H7 (cell line): ENCODE results near the gene TOB2. TPM values are rescaled to one million over a fixed set of nuclear protein-coding genes. Genes with fewer than 3 reads are reported as not detected.
"Not testable (repeated sequence)": the region's sequence is repeated elsewhere in the genome, so short reads cannot be mapped to it uniquely, and the experiment has no call there.

Experiments used
- DNase-seq: peaks from one replicate; pipeline ENCODE4 v3.0.0; 2012
- H3K27me3 ChIP-seq: 2 replicates; pipeline ENCODE4 v1.6.0; 2011; ENCODE audit warnings: mild to moderate bottlenecking, low read length; ENCODE audit not compliant: control insufficient read depth, insufficient read depth
- H3K36me3 ChIP-seq: replicated peaks from 2 replicates; pipeline ENCODE4 v1.5.1; 2011; ENCODE audit warnings: low read length; ENCODE audit not compliant: control insufficient read depth, insufficient read depth
- H3K4me3 ChIP-seq: 2 replicates; pipeline ENCODE4 v1.5.1; 2011; ENCODE audit warnings: low read depth, mild to moderate bottlenecking, control low read depth, low read length, moderate library complexity; ENCODE audit not compliant: insufficient read depth
- total RNA-seq: library from RNA; depleted of rRNA; stranded (reverse); fragments of >200 nt; shearing (Covaris generic); gene quantifications from 2 replicates; pipeline ENCODE4 v1.2.3, GENCODE V29; 2014

Gene TOB2
- total RNA-seq, 1 experiment from 2014 or later = 31.7 TPM

GRCh38 chr22:41425660-41426365 is 20.8 kb downstream of the TOB2 start:
- Histone ChIP-seq H3K36me3 (no peaks in the 10 kb centered on the region), H3K4me3 (no peak overlapping the region), H3K27me3 (no peaks in the 10 kb centered on the region)
- DNase-seq = peak; percentile 14

GRCh38 chr22:41418717-41419116 is 27.9 kb downstream of the TOB2 start:
- H3K36me3 ChIP-seq = no peaks in the 10 kb centered on the region
- no peaks in the 10 kb centered on the region for H3K27me3 ChIP-seq
- no peak for DNase-seq
- H3K4me3 ChIP-seq = no peak overlapping the region

GRCh38 chr22:41417622-41418390 is 28.8 kb downstream of the TOB2 start:
- no peaks in the 10 kb centered on the region for H3K36me3 ChIP-seq
- peak; percentile 28 for DNase-seq
- no peak overlapping the region for H3K4me3 ChIP-seq
- H3K27me3 ChIP-seq = no peaks in the 10 kb centered on the region

- Histone ChIP-seq H3K36me3 (no peaks in the 10 kb centered on the region), H3K4me3 (no peak overlapping the region), H3K27me3 (no peaks in the 10 kb centered on the region)
- no peak for DNase-seq
Measured at GRCh38 chr22:41415554-41415953, 31.0 kb downstream of the TOB2 start.

GRCh38 chr22:41411021-41411851 is 35.4 kb downstream of the TOB2 start:
- H3K27me3 ChIP-seq = no peaks in the 10 kb centered on the region
- H3K4me3 ChIP-seq = no peak overlapping the region
- no peaks in the 10 kb centered on the region for H3K36me3 ChIP-seq
- peak; percentile 56 for DNase-seq

GRCh38 chr22:41410311-41410751 is 36.3 kb downstream of the TOB2 start:
- DNase-seq = no peak
- no peaks in the 10 kb centered on the region for H3K27me3 ChIP-seq
- H3K4me3 ChIP-seq = no peak overlapping the region
- no peaks in the 10 kb centered on the region for H3K36me3 ChIP-seq

- DNase-seq = no peak
- H3K27me3 ChIP-seq = no peaks in the 10 kb centered on the region
- H3K36me3 ChIP-seq = no peaks in the 10 kb centered on the region
- H3K4me3 ChIP-seq = no peak overlapping the region
Measured at GRCh38 chr22:41408665-41409064, 37.9 kb downstream of the TOB2 start.

- no peaks in the 10 kb centered on the region for H3K27me3 ChIP-seq
- no peak for DNase-seq
- H3K4me3 ChIP-seq = no peak overlapping the region
- no peaks in the 10 kb centered on the region for H3K36me3 ChIP-seq
Measured at GRCh38 chr22:41407433-41407832, 39.2 kb downstream of the TOB2 start.

- DNase-seq = peak; percentile 51
- Histone ChIP-seq H3K4me3 (no peak overlapping the region), H3K36me3 (no peaks in the 10 kb centered on the region), H3K27me3 (no peaks in the 10 kb centered on the region)
Measured at GRCh38 chr22:41406410-41406809, 40.2 kb downstream of the TOB2 start.

- H3K36me3 ChIP-seq = no peaks in the 10 kb centered on the region
- H3K4me3 ChIP-seq = no peak overlapping the region
- no peaks in the 10 kb centered on the region for H3K27me3 ChIP-seq
- DNase-seq = no peak
Measured at GRCh38 chr22:41405588-41405987, 41.0 kb downstream of the TOB2 start.

GRCh38 chr22:41403532-41404318 is 42.9 kb downstream of the TOB2 start:
- DNase-seq = peak; percentile 98
- H3K27me3 ChIP-seq = no peaks in the 10 kb centered on the region
- H3K36me3 ChIP-seq = no peaks in the 10 kb centered on the region
- no peak overlapping the region for H3K4me3 ChIP-seq

- H3K4me3 ChIP-seq, H3K36me3 ChIP-seq, H3K27me3 ChIP-seq, DNase-seq: not testable (repeated sequence)
Measured at GRCh38 chr22:41402851-41403250, 43.8 kb downstream of the TOB2 start.

GRCh38 chr22:41401781-41402648 is 44.6 kb downstream of the TOB2 start:
- DNase-seq = no peak
- H3K27me3 ChIP-seq = no peaks in the 10 kb centered on the region
- H3K4me3 ChIP-seq = no peak overlapping the region
- no peaks in the 10 kb centered on the region; the same call in none of the 2 replicates for H3K36me3 ChIP-seq
